GM08714 (cell line): Measurements from ENCODE around the gene WASHC3.
A peak's percentile ranks its signal among the peaks of the same experiment; 100 is the strongest.
"Not testable (repeated sequence)": the region's sequence is repeated elsewhere in the genome, so short reads cannot be mapped to it uniquely, and the experiment has no call there.

ENCODE experiments used
- H3K4me3 ChIP-seq: fragments of 200-500 bp; sonication (Bioruptor generic); 2 replicates; pipeline ENCODE4 v1.5.1; 2014; ENCODE audit warnings: mild to moderate bottlenecking, low read length, inconsistent platforms
- ZNF274 ChIP-seq: IDR thresholded peaks from 2 replicates; pipeline ENCODE4 v1.6.1; 2012; ENCODE audit warnings: mild to moderate bottlenecking, low read depth, low read length

Gene WASHC3

GRCh38 chr12:102022286-102022685, 39.5 kb downstream of the WASHC3 start:
- H3K4me3 ChIP-seq, result no peak overlapping the region
- no peak for TF ChIP-seq ZNF274

GRCh38 chr12:102021540-102022246, 40.1 kb downstream of the WASHC3 start:
- TF ChIP-seq ZNF274, result no peak
- H3K4me3 ChIP-seq, result no peak overlapping the region

- not testable (repeated sequence) for H3K4me3 ChIP-seq
Observed at GRCh38 chr12:102018607-102019006, 43.2 kb downstream of the WASHC3 start.

- TF ChIP-seq ZNF274, result no peak
Observed at GRCh38 chr12:102016472-102016871, 45.3 kb downstream of the WASHC3 start.

GRCh38 chr12:102010265-102010994, 51.4 kb downstream of the WASHC3 start:
- H3K4me3 ChIP-seq, result peak overlapping the region; percentile 3; the same call in 1 of the 2 replicates
- no peak for TF ChIP-seq ZNF274

More at GRCh38 chr12:102016472-102016871, 45.3 kb downstream of the WASHC3 start:
- H3K4me3 ChIP-seq, result no peak overlapping the region

- H3K4me3 ChIP-seq, result no peak overlapping the region; the same call in 1 of the 2 replicates
Observed at GRCh38 chr12:102009796-102010195, 52.0 kb downstream of the WASHC3 start.

GRCh38 chr12:102008615-102009126, 53.1 kb downstream of the WASHC3 start:
- H3K4me3 ChIP-seq, result no peak overlapping the region
- no peak for TF ChIP-seq ZNF274

More at GRCh38 chr12:102009796-102010195, 52.0 kb downstream of the WASHC3 start:
- no peak for TF ChIP-seq ZNF274

GRCh38 chr12:102005256-102005655, 56.5 kb downstream of the WASHC3 start:
- TF ChIP-seq ZNF274, result no peak
- no peak overlapping the region for H3K4me3 ChIP-seq

GRCh38 chr12:101997102-101997501, 64.7 kb downstream of the WASHC3 start:
- TF ChIP-seq ZNF274, result no peak
- no peak overlapping the region for H3K4me3 ChIP-seq

- no peak overlapping the region for H3K4me3 ChIP-seq
- TF ChIP-seq ZNF274, result no peak
Observed at GRCh38 chr12:101995684-101996083, 66.1 kb downstream of the WASHC3 start.

GRCh38 chr12:101992091-101992490, 69.7 kb downstream of the WASHC3 start:
- no peak for TF ChIP-seq ZNF274
- no peak overlapping the region for H3K4me3 ChIP-seq

- H3K4me3 ChIP-seq, result no peak overlapping the region
- no peak for TF ChIP-seq ZNF274
Observed at GRCh38 chr12:101982307-101982706, 79.5 kb downstream of the WASHC3 start.

- H3K4me3 ChIP-seq, result no peak overlapping the region
- no peak for TF ChIP-seq ZNF274
Observed at GRCh38 chr12:101981868-101982267, 79.9 kb downstream of the WASHC3 start.

GRCh38 chr12:101968770-101969169, 93.0 kb downstream of the WASHC3 start:
- no peak for TF ChIP-seq ZNF274
- H3K4me3 ChIP-seq, result no peak overlapping the region

GRCh38 chr12:101967506-101967905, 94.3 kb downstream of the WASHC3 start:
- no peak for TF ChIP-seq ZNF274
- no peak overlapping the region for H3K4me3 ChIP-seq
